Measurements from ENCODE around the gene DUSP22. TPM values are rescaled to one million over a fixed set of nuclear protein-coding genes. Genes with fewer than 3 reads are reported as not detected.
A peak's percentile ranks its signal among the peaks of the same experiment; 100 is the strongest.

Gene DUSP22
- total and polyA plus RNA-seq, 3 experiments from 2014 or later, result 24.4 to 38.5 (median 25.3) TPM

DNA sequence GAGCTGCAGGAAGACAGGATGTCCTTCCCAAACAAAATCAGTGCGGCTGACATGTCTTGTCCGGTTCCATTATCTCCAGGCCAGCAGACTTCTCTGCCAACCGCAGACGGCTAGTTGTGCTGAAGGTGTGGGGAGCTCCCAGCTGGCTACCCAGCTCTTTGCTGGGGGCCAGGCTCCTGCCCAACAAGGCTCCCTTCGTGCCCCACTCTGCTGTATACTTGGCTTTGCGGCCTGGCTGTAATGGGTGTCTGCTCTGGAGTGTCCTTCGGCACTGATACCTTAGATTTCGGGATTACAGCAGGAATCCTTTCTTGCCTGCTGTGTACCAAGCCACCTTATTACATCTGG, 50.5 kb downstream of the DUSP22 start:
- no peak for DNase-seq
- Histone ChIP-seq H3K4me3 (ENCODE audit: low read length) (no peak overlapping the region), H3K27me3 (ENCODE audit: insufficient read depth, low read length, poor library complexity, severe bottlenecking) (no peaks in the 10 kb centered on the region), H3K9me3 (ENCODE audit: low read length) (no peaks in the 10 kb centered on the region), H3K36me3 (ENCODE audit: insufficient read depth, low read length) (no peaks in the 10 kb centered on the region), H3K27ac (ENCODE audit: low read depth, low read length) (no peak overlapping the region), H3K4me1 (ENCODE audit: insufficient read depth, low read length) (peaks cover 26% of the 10 kb centered on the region)
- no peaks in the 10 kb centered on the region for H3K27me3 Mint-ChIP-seq
- CTCF ChIA-PET, result no interaction called here
- peaks cover 11 to 32% (median 20%) of the 10 kb centered on the region in 3 donors for H3K36me3 Mint-ChIP-seq
- H3K9me3 Mint-ChIP-seq, result peaks cover 0 to 11% (median 0%) of the 10 kb centered on the region in 5 donors
- POLR2A ChIA-PET, result no interaction called here
- peak overlapping the region in 2 of 8 donors; percentile 55 to 67 for H3K27ac Mint-ChIP-seq
- peaks cover 40 to 49% (median 44%) of the 10 kb centered on the region in 3 donors for H3K4me1 Mint-ChIP-seq
- no peak overlapping the region for H3K4me3 Mint-ChIP-seq

GRCh38 chr6:343226-343935, 51.1 kb downstream of the DUSP22 start:
- peaks cover 0 to 11% (median 0%) of the 10 kb centered on the region in 5 donors for H3K9me3 Mint-ChIP-seq
- Histone ChIP-seq H3K27ac (ENCODE audit: low read depth, low read length) (no peak overlapping the region), H3K36me3 (ENCODE audit: insufficient read depth, low read length) (no peaks in the 10 kb centered on the region), H3K4me3 (ENCODE audit: low read length) (no peak overlapping the region), H3K4me1 (ENCODE audit: insufficient read depth, low read length) (peaks cover 21% of the 10 kb centered on the region), H3K9me3 (ENCODE audit: low read length) (no peaks in the 10 kb centered on the region), H3K27me3 (ENCODE audit: insufficient read depth, low read length, poor library complexity, severe bottlenecking) (no peaks in the 10 kb centered on the region)
- ChIA-PET POLR2A (no interaction called here), CTCF (no interaction called here)
- peaks cover 35 to 43% (median 40%) of the 10 kb centered on the region in 3 donors for H3K4me1 Mint-ChIP-seq
- H3K27me3 Mint-ChIP-seq, result no peaks in the 10 kb centered on the region
- H3K36me3 Mint-ChIP-seq, result peaks cover 15 to 37% (median 24%) of the 10 kb centered on the region in 3 donors
- no peak overlapping the region for H3K27ac Mint-ChIP-seq
- no peak overlapping the region for H3K4me3 Mint-ChIP-seq
- no peak for DNase-seq

DNA sequence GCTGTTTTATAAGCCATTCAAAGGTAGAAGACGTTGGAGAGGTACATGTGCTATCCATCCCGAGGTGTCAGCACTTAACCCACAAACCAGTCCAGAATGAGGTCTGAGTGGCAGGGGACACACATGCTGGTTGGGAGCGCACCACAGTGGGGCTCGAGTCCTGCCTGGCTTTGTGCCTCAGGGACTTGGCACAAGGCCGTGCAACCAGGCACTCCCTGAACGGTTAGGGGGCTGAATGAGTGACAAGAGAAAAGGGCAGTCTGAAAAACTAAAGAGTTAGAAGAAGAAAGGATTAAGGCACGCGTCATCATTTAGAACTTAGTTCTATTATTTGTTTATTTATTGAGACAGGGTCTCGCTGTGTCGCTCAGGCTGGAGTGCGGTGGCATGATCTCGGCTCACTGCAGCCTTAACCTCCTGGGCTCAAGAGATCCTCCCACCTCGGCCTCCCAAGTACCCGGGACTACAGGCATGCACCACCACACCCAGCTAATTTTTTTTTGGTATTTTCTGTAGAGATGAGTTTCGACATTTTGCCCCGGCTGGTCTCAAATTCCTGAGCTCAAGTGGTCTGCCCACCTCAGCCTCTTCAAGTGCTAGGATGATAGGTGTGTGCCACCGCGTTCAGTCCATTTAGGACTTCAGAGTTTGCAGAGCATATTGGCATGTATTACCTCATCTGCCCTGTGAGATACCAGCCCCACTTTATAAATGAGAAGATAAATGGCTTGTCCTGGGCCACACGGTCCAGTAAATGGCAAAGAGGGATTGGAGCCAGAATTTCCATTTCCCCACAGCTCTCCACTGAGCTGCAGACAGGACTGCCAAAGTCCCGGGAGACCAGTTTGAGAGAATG, 51.9 kb downstream of the DUSP22 start:
- no peaks in the 10 kb centered on the region for H3K27me3 Mint-ChIP-seq
- H3K27me3 ChIP-seq (ENCODE audit: insufficient read depth, low read length, poor library complexity, severe bottlenecking), result no peaks in the 10 kb centered on the region
- no peak overlapping the region for H3K27ac ChIP-seq (ENCODE audit: low read depth, low read length)
- ChIA-PET CTCF (no interaction called here), POLR2A (interaction anchor here (0.6 kb wide), 1 partner anchor 72 kb away, joined by 5 read pairs; no protein-coding TSS in a partner anchor)
- no peak for DNase-seq
- no peak overlapping the region for H3K4me3 ChIP-seq (ENCODE audit: low read length)
- H3K36me3 ChIP-seq (ENCODE audit: insufficient read depth, low read length), result no peaks in the 10 kb centered on the region
- H3K4me1 ChIP-seq (ENCODE audit: insufficient read depth, low read length), result peaks cover 15% of the 10 kb centered on the region
- H3K4me1 Mint-ChIP-seq, result peaks cover 29 to 35% (median 33%) of the 10 kb centered on the region in 3 donors
- H3K9me3 ChIP-seq (ENCODE audit: low read length), result no peaks in the 10 kb centered on the region
- peaks cover 18 to 44% (median 28%) of the 10 kb centered on the region in 3 donors for H3K36me3 Mint-ChIP-seq
- H3K9me3 Mint-ChIP-seq, result peaks cover 0 to 13% (median 0%) of the 10 kb centered on the region in 5 donors
- peak overlapping the region in 1 of 7 donors; percentile 34 for H3K4me3 Mint-ChIP-seq
- H3K27ac Mint-ChIP-seq, result peak overlapping the region in 4 of 8 donors; percentile 4 to 62 (median 31)

GRCh38 chr6:344816-345340, 52.6 kb downstream of the DUSP22 start:
- CTCF ChIA-PET, result no interaction called here
- no peak overlapping the region for H3K4me3 Mint-ChIP-seq

GRCh38 chr6:345747-346385, 53.6 kb downstream of the DUSP22 start:
- no peaks in the 10 kb centered on the region for H3K27me3 ChIP-seq (ENCODE audit: insufficient read depth, low read length, poor library complexity, severe bottlenecking)
- peaks cover 3% of the 10 kb centered on the region for H3K4me1 ChIP-seq (ENCODE audit: insufficient read depth, low read length)
- H3K9me3 ChIP-seq (ENCODE audit: low read length), result no peaks in the 10 kb centered on the region
- Mint-ChIP-seq H3K9me3 (peaks cover 0 to 13% (median 0%) of the 10 kb centered on the region in 5 donors), H3K27me3 (no peaks in the 10 kb centered on the region), H3K4me3 (no peak overlapping the region), H3K27ac (no peak overlapping the region), H3K4me1 (peaks cover 14 to 18% (median 17%) of the 10 kb centered on the region in 3 donors), H3K36me3 (peaks cover 18 to 59% (median 32%) of the 10 kb centered on the region in 3 donors)
- ChIA-PET CTCF (no interaction called here), POLR2A (no interaction called here)
- no peaks in the 10 kb centered on the region for H3K36me3 ChIP-seq (ENCODE audit: insufficient read depth, low read length)
- no peak overlapping the region for H3K27ac ChIP-seq (ENCODE audit: low read depth, low read length)
- H3K4me3 ChIP-seq (ENCODE audit: low read length), result no peak overlapping the region
- no peak for DNase-seq

More at GRCh38 chr6:344816-345340, 52.6 kb downstream of the DUSP22 start:
- no peaks in the 10 kb centered on the region for H3K36me3 ChIP-seq (ENCODE audit: insufficient read depth, low read length)
- Mint-ChIP-seq H3K27ac (no peak overlapping the region), H3K4me1 (peaks cover 22 to 28% (median 26%) of the 10 kb centered on the region in 3 donors), H3K27me3 (no peaks in the 10 kb centered on the region), H3K9me3 (peaks cover 0 to 13% (median 0%) of the 10 kb centered on the region in 5 donors), H3K36me3 (peaks cover 18 to 51% (median 31%) of the 10 kb centered on the region in 3 donors)
- H3K27ac ChIP-seq (ENCODE audit: low read depth, low read length), result no peak overlapping the region
- no peak overlapping the region for H3K4me3 ChIP-seq (ENCODE audit: low read length)
- DNase-seq, result no peak
- H3K4me1 ChIP-seq (ENCODE audit: insufficient read depth, low read length), result peaks cover 8% of the 10 kb centered on the region
- no peaks in the 10 kb centered on the region for H3K9me3 ChIP-seq (ENCODE audit: low read length)
- no peaks in the 10 kb centered on the region for H3K27me3 ChIP-seq (ENCODE audit: insufficient read depth, low read length, poor library complexity, severe bottlenecking)
- POLR2A ChIA-PET, result interaction anchor here (0.6 kb wide), 1 partner anchor 73 kb away, joined by 5 read pairs; no protein-coding TSS in a partner anchor

DNA sequence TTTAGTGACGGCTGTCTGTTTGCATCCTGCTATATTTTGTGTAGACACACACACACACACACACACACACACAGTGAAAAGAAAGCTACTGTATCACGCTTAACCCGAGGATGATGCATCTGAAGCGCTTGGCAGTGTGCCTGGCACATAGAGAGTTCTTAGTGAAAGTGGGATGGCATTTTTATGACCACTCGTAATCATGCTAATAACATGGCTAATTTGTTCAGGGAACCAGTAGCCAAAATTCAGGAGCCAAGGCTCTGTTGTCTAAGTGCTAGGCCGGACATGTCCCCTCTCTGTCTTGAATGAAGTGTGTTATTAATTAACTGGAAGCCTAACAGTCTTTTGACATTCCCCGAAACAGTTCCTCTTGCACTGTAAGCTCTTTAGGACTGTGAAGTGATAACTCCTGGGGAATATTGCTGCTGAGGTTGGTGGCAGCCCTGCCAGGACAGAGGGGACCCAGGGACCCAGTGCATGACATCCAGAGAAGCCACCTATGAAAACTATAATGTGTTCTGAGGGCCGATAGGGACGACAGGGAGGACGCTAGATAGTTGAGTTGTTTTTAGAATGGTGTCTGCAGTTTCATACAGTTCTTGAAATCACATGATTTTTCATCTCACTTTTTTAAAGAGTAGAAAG, 54.2 kb downstream of the DUSP22 start:
- ChIA-PET POLR2A (no interaction called here), CTCF (no interaction called here)
- H3K36me3 ChIP-seq (ENCODE audit: insufficient read depth, low read length), result no peaks in the 10 kb centered on the region
- peaks cover 18 to 64% (median 35%) of the 10 kb centered on the region in 3 donors for H3K36me3 Mint-ChIP-seq
- H3K9me3 ChIP-seq (ENCODE audit: low read length), result no peaks in the 10 kb centered on the region
- DNase-seq, result no peak
- peaks cover 3% of the 10 kb centered on the region for H3K4me1 ChIP-seq (ENCODE audit: insufficient read depth, low read length)
- no peaks in the 10 kb centered on the region for H3K27me3 Mint-ChIP-seq
- H3K27ac Mint-ChIP-seq, result peak overlapping the region in 1 of 8 donors; percentile 35
- H3K4me3 ChIP-seq (ENCODE audit: low read length), result no peak overlapping the region
- H3K4me3 Mint-ChIP-seq, result no peak overlapping the region
- no peak overlapping the region for H3K27ac ChIP-seq (ENCODE audit: low read depth, low read length)
- no peaks in the 10 kb centered on the region for H3K27me3 ChIP-seq (ENCODE audit: insufficient read depth, low read length, poor library complexity, severe bottlenecking)
- peaks cover 11 to 15% (median 14%) of the 10 kb centered on the region in 3 donors for H3K4me1 Mint-ChIP-seq
- peaks cover 0 to 13% (median 0%) of the 10 kb centered on the region in 5 donors for H3K9me3 Mint-ChIP-seq

- Mint-ChIP-seq H3K4me1 (peaks cover 4 to 8% (median 7%) of the 10 kb centered on the region in 3 donors), H3K9me3 (peaks cover 0 to 15% (median 0%) of the 10 kb centered on the region in 5 donors), H3K4me3 (no peak overlapping the region), H3K27me3 (no peaks in the 10 kb centered on the region), H3K36me3 (peaks cover 18 to 69% (median 33%) of the 10 kb centered on the region in 3 donors), H3K27ac (no peak overlapping the region)
- no peaks in the 10 kb centered on the region for H3K36me3 ChIP-seq (ENCODE audit: insufficient read depth, low read length)
- H3K9me3 ChIP-seq (ENCODE audit: low read length), result no peaks in the 10 kb centered on the region
- CTCF ChIA-PET, result no interaction called here
- H3K4me3 ChIP-seq (ENCODE audit: low read length), result no peak overlapping the region
- H3K4me1 ChIP-seq (ENCODE audit: insufficient read depth, low read length), result no peaks in the 10 kb centered on the region
- no peaks in the 10 kb centered on the region for H3K27me3 ChIP-seq (ENCODE audit: insufficient read depth, low read length, poor library complexity, severe bottlenecking)
- H3K27ac ChIP-seq (ENCODE audit: low read depth, low read length), result no peak overlapping the region
- DNase-seq, result no peak
- POLR2A ChIA-PET, result no interaction called here
Measured at GRCh38 chr6:347232-347631, 54.9 kb downstream of the DUSP22 start.
